Left ventricle myocardium inferior (tissue), 1 donor: ENCODE data around the gene FARS2. TPM values are rescaled to one million over a fixed set of nuclear protein-coding genes. Genes with fewer than 3 reads are reported as not detected.

Source experiments
- DNase-seq: peaks from one replicate; pipeline ENCODE4 v3.0.0-alpha.2; 2020
- H3K27ac ChIP-seq: fragments of 200-600 bp; replicated peaks from 2 replicates; pipeline ENCODE4 v1.8.0; 2021
- H3K27me3 ChIP-seq: fragments of 200-600 bp; 2 replicates; pipeline ENCODE4 v1.8.0; 2021; ENCODE audit warnings: low read depth
- H3K36me3 ChIP-seq: fragments of 200-600 bp; 2 replicates; pipeline ENCODE4 v1.8.0; 2021
- H3K4me1 ChIP-seq: fragments of 200-600 bp; 2 replicates; pipeline ENCODE4 v1.8.0; 2021
- H3K4me3 ChIP-seq: fragments of 200-600 bp; 2 replicates; pipeline ENCODE4 v1.8.0; 2021; ENCODE audit warnings: mild to moderate bottlenecking, moderate library complexity
- H3K9me3 ChIP-seq: fragments of 200-600 bp; replicated peaks from 2 replicates; pipeline ENCODE4 v1.8.0; 2021
- CTCF ChIP-seq: fragments of 200-600 bp; IDR thresholded peaks from 2 replicates; pipeline ENCODE4 v1.8.0; 2021; ENCODE audit warnings: antibody characterized with exemption, mild to moderate bottlenecking, borderline replicate concordance
- intact Hi-C: fragments of 100-400 bp; cut with micrococcal nuclease; formaldehyde crosslinking; loops from one replicate; pipeline ENCODE4 v1.11.0; 2022
- total RNA-seq: library from RNA; stranded (reverse); fragmentation: NEBNext Ultra II Directional; extraction: Animal tissue kit (Norgen Biotek cat#: 25700); gene quantifications from one replicate; pipeline ENCODE4 v1.2.1, GENCODE V29; 2021
- donor health status: DM: no; HTN: yes; CAD: no; lungs with severe emphysema.

Gene FARS2
- total RNA-seq, 1 donor from 2014 or later, result 16.7 TPM

- intact Hi-C loops, result no loop called here
- no peak for TF ChIP-seq CTCF
- H3K27me3 ChIP-seq, result no peaks in the 10 kb centered on the region
- DNase-seq, result no peak
- no peak overlapping the region for H3K27ac ChIP-seq
- H3K4me1 ChIP-seq, result peaks cover 14% of the 10 kb centered on the region
- no peaks in the 10 kb centered on the region for H3K36me3 ChIP-seq
- H3K4me3 ChIP-seq, result no peak overlapping the region
- no peaks in the 10 kb centered on the region for H3K9me3 ChIP-seq
These were observed 250.6 kb downstream of the FARS2 start for GRCh38 chr6:5511954-5512353.

- no peaks in the 10 kb centered on the region for H3K9me3 ChIP-seq
- H3K4me3 ChIP-seq, result no peak overlapping the region
- no peaks in the 10 kb centered on the region for H3K36me3 ChIP-seq
- peaks cover 14% of the 10 kb centered on the region for H3K4me1 ChIP-seq
- H3K27me3 ChIP-seq, result no peaks in the 10 kb centered on the region
- no peak for TF ChIP-seq CTCF
- DNase-seq, result no peak
- intact Hi-C loops, result no loop called here
- no peak overlapping the region for H3K27ac ChIP-seq
These were observed 251.1 kb downstream of the FARS2 start for GRCh38 chr6:5512422-5512821.

GRCh38 chr6:5513408-5513807, 252.1 kb downstream of the FARS2 start:
- DNase-seq, result no peak
- Histone ChIP-seq H3K27me3 (no peaks in the 10 kb centered on the region), H3K4me3 (no peak overlapping the region), H3K27ac (no peak overlapping the region), H3K9me3 (no peaks in the 10 kb centered on the region), H3K4me1 (peaks cover 16% of the 10 kb centered on the region), H3K36me3 (no peaks in the 10 kb centered on the region)
- intact Hi-C loops, result no loop called here
- no peak for TF ChIP-seq CTCF

- no peak for DNase-seq
- H3K36me3 ChIP-seq, result no peaks in the 10 kb centered on the region
- no peaks in the 10 kb centered on the region for H3K9me3 ChIP-seq
- no peak overlapping the region for H3K4me3 ChIP-seq
- H3K4me1 ChIP-seq, result peaks cover 19% of the 10 kb centered on the region
- no peak for TF ChIP-seq CTCF
- H3K27me3 ChIP-seq, result no peaks in the 10 kb centered on the region
- no peak overlapping the region for H3K27ac ChIP-seq
- intact Hi-C loops, result no loop called here
These were observed 253.0 kb downstream of the FARS2 start for GRCh38 chr6:5514353-5514752.

GRCh38 chr6:5515200-5515599, 253.9 kb downstream of the FARS2 start:
- Histone ChIP-seq H3K36me3 (no peaks in the 10 kb centered on the region), H3K4me3 (no peak overlapping the region), H3K27me3 (no peaks in the 10 kb centered on the region), H3K9me3 (no peaks in the 10 kb centered on the region), H3K27ac (no peak overlapping the region), H3K4me1 (peaks cover 20% of the 10 kb centered on the region)
- no peak for DNase-seq
- TF ChIP-seq CTCF, result no peak
- intact Hi-C loops, result no loop called here

- Histone ChIP-seq H3K4me1 (peaks cover 22% of the 10 kb centered on the region), H3K9me3 (no peaks in the 10 kb centered on the region), H3K4me3 (no peak overlapping the region), H3K27me3 (no peaks in the 10 kb centered on the region), H3K27ac (no peak overlapping the region), H3K36me3 (no peaks in the 10 kb centered on the region)
- intact Hi-C loops, result no loop called here
- TF ChIP-seq CTCF, result no peak
- no peak for DNase-seq
These were observed 254.7 kb downstream of the FARS2 start for GRCh38 chr6:5516036-5516435.
